Measurements from ENCODE around the gene FKBP15. TPM values are rescaled to one million over a fixed set of nuclear protein-coding genes. Genes with fewer than 3 reads are reported as not detected.

FKBP15 gene
- total RNA-seq, 1 donor from 2014 or later, result 26.4 TPM

GRCh38 chr9:113205861-113206260 is 15.2 kb downstream of the FKBP15 start:
- Mint-ChIP-seq H3K36me3 (ENCODE audit: low read depth, unreplicated experiment) (peaks cover 9% of the 10 kb centered on the region), H3K9me3 (ENCODE audit: unreplicated experiment) (no peaks in the 10 kb centered on the region), H3K27ac (ENCODE audit: unreplicated experiment) (no peak overlapping the region), H3K27me3 (ENCODE audit: low read depth, unreplicated experiment) (no peaks in the 10 kb centered on the region), H3K4me3 (ENCODE audit: unreplicated experiment) (no peak overlapping the region), H3K4me1 (ENCODE audit: low read depth, unreplicated experiment) (no peaks in the 10 kb centered on the region)
- FAIRE-seq (no peak), DNase-seq (ENCODE audit: low read depth) (no peak)
- no peaks in the 10 kb centered on the region for H3K79me2 ChIP-seq (ENCODE audit: insufficient read depth, low read length)
- no peak overlapping the region for H3K4me2 ChIP-seq (ENCODE audit: low read length)
- no peak overlapping the region for H3K4me3 ChIP-seq (ENCODE audit: insufficient read depth, low read depth, low read length)
- TF ChIP-seq, protein P1, sequence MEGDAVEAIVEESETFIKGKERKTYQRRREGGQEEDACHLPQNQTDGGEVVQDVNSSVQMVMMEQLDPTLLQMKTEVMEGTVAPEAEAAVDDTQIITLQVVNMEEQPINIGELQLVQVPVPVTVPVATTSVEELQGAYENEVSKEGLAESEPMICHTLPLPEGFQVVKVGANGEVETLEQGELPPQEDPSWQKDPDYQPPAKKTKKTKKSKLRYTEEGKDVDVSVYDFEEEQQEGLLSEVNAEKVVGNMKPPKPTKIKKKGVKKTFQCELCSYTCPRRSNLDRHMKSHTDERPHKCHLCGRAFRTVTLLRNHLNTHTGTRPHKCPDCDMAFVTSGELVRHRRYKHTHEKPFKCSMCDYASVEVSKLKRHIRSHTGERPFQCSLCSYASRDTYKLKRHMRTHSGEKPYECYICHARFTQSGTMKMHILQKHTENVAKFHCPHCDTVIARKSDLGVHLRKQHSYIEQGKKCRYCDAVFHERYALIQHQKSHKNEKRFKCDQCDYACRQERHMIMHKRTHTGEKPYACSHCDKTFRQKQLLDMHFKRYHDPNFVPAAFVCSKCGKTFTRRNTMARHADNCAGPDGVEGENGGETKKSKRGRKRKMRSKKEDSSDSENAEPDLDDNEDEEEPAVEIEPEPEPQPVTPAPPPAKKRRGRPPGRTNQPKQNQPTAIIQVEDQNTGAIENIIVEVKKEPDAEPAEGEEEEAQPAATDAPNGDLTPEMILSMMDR (IDR thresholded peaks at IDR 0.05; ENCODE audit: insufficient read depth, low read depth, low read length), result no peak
- no peak for TF ChIP-seq EZH2 (IDR thresholded peaks at IDR 0.05; ENCODE audit: insufficient read depth, low read length)
- no peak overlapping the region for H2AFZ ChIP-seq (ENCODE audit: low read depth, low read length)
- H3K27ac ChIP-seq (ENCODE audit: low read depth, low read length), result no peak overlapping the region
- H3K36me3 ChIP-seq (ENCODE audit: insufficient read depth, low read length), result peaks cover 34% of the 10 kb centered on the region
- H3K9me3 ChIP-seq (ENCODE audit: insufficient read depth, low read depth, low read length), result no peaks in the 10 kb centered on the region
- no peaks in the 10 kb centered on the region for H4K20me1 ChIP-seq (ENCODE audit: insufficient read depth, low read length)
- no peak overlapping the region for H3K9ac ChIP-seq (ENCODE audit: low read length)
- no peaks in the 10 kb centered on the region for H3K27me3 ChIP-seq (ENCODE audit: insufficient read depth, low read length)
- no peaks in the 10 kb centered on the region for H3K4me1 ChIP-seq (ENCODE audit: insufficient read depth, low read length)

DNA sequence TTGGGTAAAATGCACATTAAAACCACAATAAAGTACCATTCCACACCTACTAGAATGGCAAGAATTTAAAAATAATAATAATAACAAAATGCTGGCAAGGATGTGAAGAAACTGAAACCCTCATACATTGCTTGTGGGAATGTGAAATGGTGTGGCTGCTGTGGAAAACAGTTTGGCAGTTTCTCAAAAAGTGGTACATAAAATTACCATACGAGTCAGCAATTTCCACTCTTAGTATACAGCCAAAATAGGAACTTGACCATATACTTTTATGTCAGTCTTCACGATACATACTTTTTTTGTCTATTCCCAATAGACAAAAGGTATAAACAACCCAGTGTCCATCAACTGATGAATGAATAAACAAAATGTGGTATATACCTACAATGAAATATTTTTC is 15.6 kb downstream of the FKBP15 start:
- no peak for DNase-seq (ENCODE audit: low read depth)
- no peaks in the 10 kb centered on the region for H4K20me1 ChIP-seq (ENCODE audit: insufficient read depth, low read length)
- H3K79me2 ChIP-seq (ENCODE audit: insufficient read depth, low read length), result no peaks in the 10 kb centered on the region
- Mint-ChIP-seq H3K27ac (ENCODE audit: unreplicated experiment) (no peak overlapping the region), H3K36me3 (ENCODE audit: low read depth, unreplicated experiment) (peaks cover 9% of the 10 kb centered on the region), H3K9me3 (ENCODE audit: unreplicated experiment) (no peaks in the 10 kb centered on the region), H3K4me3 (ENCODE audit: unreplicated experiment) (no peak overlapping the region), H3K27me3 (ENCODE audit: low read depth, unreplicated experiment) (no peaks in the 10 kb centered on the region), H3K4me1 (ENCODE audit: low read depth, unreplicated experiment) (no peaks in the 10 kb centered on the region)
- H3K4me2 ChIP-seq (ENCODE audit: low read length), result no peak overlapping the region
- no peaks in the 10 kb centered on the region for H3K4me1 ChIP-seq (ENCODE audit: insufficient read depth, low read length)
- no peak overlapping the region for H3K27ac ChIP-seq (ENCODE audit: low read depth, low read length)
- no peak overlapping the region for H3K4me3 ChIP-seq (ENCODE audit: insufficient read depth, low read depth, low read length)
- no peak for FAIRE-seq
- H3K36me3 ChIP-seq (ENCODE audit: insufficient read depth, low read length), result peaks cover 34% of the 10 kb centered on the region
- no peaks in the 10 kb centered on the region for H3K27me3 ChIP-seq (ENCODE audit: insufficient read depth, low read length)
- H2AFZ ChIP-seq (ENCODE audit: low read depth, low read length), result no peak overlapping the region
- H3K9ac ChIP-seq (ENCODE audit: low read length), result no peak overlapping the region
- H3K9me3 ChIP-seq (ENCODE audit: insufficient read depth, low read depth, low read length), result no peaks in the 10 kb centered on the region
- TF ChIP-seq EZH2 (IDR thresholded peaks at IDR 0.05; ENCODE audit: insufficient read depth, low read length), result no peak
- TF ChIP-seq, protein P1 (IDR thresholded peaks at IDR 0.05; ENCODE audit: insufficient read depth, low read depth, low read length), result no peak

DNA sequence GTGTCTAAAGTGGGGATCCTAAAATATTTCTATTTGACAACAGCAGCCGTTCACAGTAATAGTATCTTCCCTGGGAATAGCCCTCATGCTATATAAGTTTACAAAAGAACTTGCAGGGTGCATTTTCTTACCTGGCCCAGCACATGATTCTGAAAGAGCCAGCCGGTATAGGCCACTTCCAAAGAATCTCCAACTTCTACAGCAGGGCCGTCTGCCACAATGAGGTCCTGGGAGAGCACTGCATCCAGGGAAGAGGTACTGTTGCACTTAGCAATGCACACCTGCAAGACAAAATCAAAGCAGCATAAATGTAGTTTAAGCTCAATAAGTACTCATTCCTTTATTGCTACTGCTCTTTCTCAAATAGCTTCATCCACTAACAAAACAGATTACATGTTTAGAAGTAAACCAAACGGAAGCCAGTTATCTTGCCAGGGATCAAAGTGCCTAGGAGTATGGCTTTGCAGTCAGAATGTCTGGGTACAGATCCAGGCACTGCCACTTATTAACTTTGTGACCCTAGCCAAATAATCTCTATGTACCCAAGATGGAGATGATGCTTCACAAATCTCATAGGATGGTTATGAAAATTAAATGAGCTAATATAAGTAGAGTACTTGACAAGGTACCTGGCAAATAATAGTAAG is 21.3 kb downstream of the FKBP15 start:
- Histone ChIP-seq H3K4me3 (ENCODE audit: insufficient read depth, low read depth, low read length) (no peak overlapping the region), H3K9me3 (ENCODE audit: insufficient read depth, low read depth, low read length) (no peaks in the 10 kb centered on the region), H3K4me1 (ENCODE audit: insufficient read depth, low read length) (no peaks in the 10 kb centered on the region), H3K27me3 (ENCODE audit: insufficient read depth, low read length) (no peaks in the 10 kb centered on the region), H3K9ac (ENCODE audit: low read length) (no peak overlapping the region), H3K27ac (ENCODE audit: low read depth, low read length) (no peak overlapping the region), H3K36me3 (ENCODE audit: insufficient read depth, low read length) (peaks cover 43% of the 10 kb centered on the region), H3K4me2 (ENCODE audit: low read length) (no peak overlapping the region), H3K79me2 (ENCODE audit: insufficient read depth, low read length) (no peaks in the 10 kb centered on the region), H4K20me1 (ENCODE audit: insufficient read depth, low read length) (peaks cover 3% of the 10 kb centered on the region), H2AFZ (ENCODE audit: low read depth, low read length) (no peak overlapping the region)
- Mint-ChIP-seq H3K27me3 (ENCODE audit: low read depth, unreplicated experiment) (no peaks in the 10 kb centered on the region), H3K36me3 (ENCODE audit: low read depth, unreplicated experiment) (peaks cover 22% of the 10 kb centered on the region), H3K4me3 (ENCODE audit: unreplicated experiment) (no peak overlapping the region), H3K9me3 (ENCODE audit: unreplicated experiment) (no peaks in the 10 kb centered on the region), H3K27ac (ENCODE audit: unreplicated experiment) (no peak overlapping the region), H3K4me1 (ENCODE audit: low read depth, unreplicated experiment) (no peaks in the 10 kb centered on the region)
- FAIRE-seq (no peak), DNase-seq (ENCODE audit: low read depth) (no peak)
- TF ChIP-seq, protein P1 (IDR thresholded peaks at IDR 0.05; ENCODE audit: insufficient read depth, low read depth, low read length), result no peak
- no peak for TF ChIP-seq EZH2 (IDR thresholded peaks at IDR 0.05; ENCODE audit: insufficient read depth, low read length)

Data from astrocyte (in vitro differentiated cells and primary cell).